Mucosa of descending colon (tissue), 3 donors: ENCODE results near the gene CDC42EP5. TPM values are rescaled to one million over a fixed set of nuclear protein-coding genes. Genes with fewer than 3 reads are reported as not detected.

Experiments
- ATAC-seq: fragments of 200-7000 bp; cut with Tn5 transposase; one replicate; pipeline ENCODE4 v1.9.1; 2020; ENCODE audit warnings: mild to moderate bottlenecking, moderate library complexity
- DNase-seq, 3 donors: peaks; one replicate each; pipeline ENCODE4 v3.0.0-alpha.2; 2020
- H3K36me3 ChIP-seq: fragments of 200-600 bp; one replicate; pipeline ENCODE4 v1.8.0; 2021; ENCODE audit warnings: low read depth, mild to moderate bottlenecking
- H3K4me1 ChIP-seq: fragments of 200-600 bp; one replicate; pipeline ENCODE4 v1.8.0; 2021; ENCODE audit warnings: low read depth, mild to moderate bottlenecking
- H3K4me3 ChIP-seq: fragments of 200-600 bp; one replicate; pipeline ENCODE4 v1.8.0; 2021; ENCODE audit warnings: mild to moderate bottlenecking
- H3K9me3 ChIP-seq: fragments of 200-600 bp; one replicate; pipeline ENCODE4 v1.8.0; 2021; ENCODE audit warnings: mild to moderate bottlenecking
- intact Hi-C, 2 donors: fragments of 100-400 bp; cut with DNase I in 1 of 2; cut with micrococcal nuclease in 1 of 2; formaldehyde crosslinking; loops; one replicate each; pipeline versions ENCODE4 v1.11.0 to v1.11.1; 2022; cut with DNase I, micrococcal nuclease
- total RNA-seq, 3 donors: library from RNA; stranded (reverse); fragmentation: NEBNext Ultra II Directional in 2 of 3; extraction: Animal tissue kit (Norgen Biotek cat#: 25700) in 2 of 3; gene quantifications; one replicate each; pipeline versions ENCODE4 v1.2.1 to v1.2.4, GENCODE V29; 2021 to 2023
- TF ChIP-seq, protein P1 (sequence below): fragments of 200-600 bp; IDR thresholded peaks from one replicate; pipeline ENCODE4 v1.8.0; 2022; ENCODE audit warnings: antibody characterized with exemption, mild to moderate bottlenecking
- donor health status: DM: no; HTN: no; CAD: no; lungs with moderate emphysema.
- donor health status: DM: no; HTN: no; CAD: no.
- donor health status: DM: no; HTN: yes; CAD: no.

Gene CDC42EP5
- total RNA-seq, 3 donors from 2014 or later, result 130 to 446 (median 319) TPM

GRCh38 chr19:54420383-54421168, 52.5 kb downstream of the CDC42EP5 start:
- Histone ChIP-seq H3K4me3 (no peak overlapping the region), H3K4me1 (no peaks in the 10 kb centered on the region), H3K36me3 (no peaks in the 10 kb centered on the region), H3K9me3 (no peaks in the 10 kb centered on the region)
- intact Hi-C loops, result no loop called here
- TF ChIP-seq, protein P1, sequence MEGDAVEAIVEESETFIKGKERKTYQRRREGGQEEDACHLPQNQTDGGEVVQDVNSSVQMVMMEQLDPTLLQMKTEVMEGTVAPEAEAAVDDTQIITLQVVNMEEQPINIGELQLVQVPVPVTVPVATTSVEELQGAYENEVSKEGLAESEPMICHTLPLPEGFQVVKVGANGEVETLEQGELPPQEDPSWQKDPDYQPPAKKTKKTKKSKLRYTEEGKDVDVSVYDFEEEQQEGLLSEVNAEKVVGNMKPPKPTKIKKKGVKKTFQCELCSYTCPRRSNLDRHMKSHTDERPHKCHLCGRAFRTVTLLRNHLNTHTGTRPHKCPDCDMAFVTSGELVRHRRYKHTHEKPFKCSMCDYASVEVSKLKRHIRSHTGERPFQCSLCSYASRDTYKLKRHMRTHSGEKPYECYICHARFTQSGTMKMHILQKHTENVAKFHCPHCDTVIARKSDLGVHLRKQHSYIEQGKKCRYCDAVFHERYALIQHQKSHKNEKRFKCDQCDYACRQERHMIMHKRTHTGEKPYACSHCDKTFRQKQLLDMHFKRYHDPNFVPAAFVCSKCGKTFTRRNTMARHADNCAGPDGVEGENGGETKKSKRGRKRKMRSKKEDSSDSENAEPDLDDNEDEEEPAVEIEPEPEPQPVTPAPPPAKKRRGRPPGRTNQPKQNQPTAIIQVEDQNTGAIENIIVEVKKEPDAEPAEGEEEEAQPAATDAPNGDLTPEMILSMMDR, result no peak
- ATAC-seq, result peak; percentile 12
- DNase-seq, result no peak

DNA sequence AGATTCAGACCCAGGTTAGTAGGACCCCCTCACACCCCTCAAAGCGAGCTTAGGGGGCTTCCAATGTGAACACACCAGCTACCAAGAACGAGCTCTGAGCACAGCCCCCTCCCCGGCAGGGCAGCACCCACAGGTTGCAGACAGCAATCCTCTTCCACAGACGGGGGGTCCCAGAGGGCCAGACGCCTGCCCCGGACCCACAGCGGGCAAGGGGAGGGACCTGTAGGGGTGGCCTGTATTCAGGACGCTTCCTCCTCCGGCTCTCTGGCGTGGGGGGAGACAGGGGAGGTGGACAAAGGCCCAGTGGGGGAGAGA, 53.1 kb downstream of the CDC42EP5 start:
- H3K9me3 ChIP-seq, result no peaks in the 10 kb centered on the region
- intact Hi-C loops, result no loop called here
- TF ChIP-seq, protein P1, result no peak
- DNase-seq (no peak), ATAC-seq (no peak)
- H3K4me3 ChIP-seq, result no peak overlapping the region
- no peaks in the 10 kb centered on the region for H3K36me3 ChIP-seq
- no peaks in the 10 kb centered on the region for H3K4me1 ChIP-seq

- intact Hi-C loops, result no loop called here
- H3K9me3 ChIP-seq, result no peaks in the 10 kb centered on the region
- ATAC-seq (no peak), DNase-seq (no peak)
- H3K36me3 ChIP-seq, result no peaks in the 10 kb centered on the region
- H3K4me3 ChIP-seq, result no peak overlapping the region
- no peaks in the 10 kb centered on the region for H3K4me1 ChIP-seq
- TF ChIP-seq, protein P1, result no peak
Measured at GRCh38 chr19:54418930-54419800, 53.9 kb downstream of the CDC42EP5 start.

DNA sequence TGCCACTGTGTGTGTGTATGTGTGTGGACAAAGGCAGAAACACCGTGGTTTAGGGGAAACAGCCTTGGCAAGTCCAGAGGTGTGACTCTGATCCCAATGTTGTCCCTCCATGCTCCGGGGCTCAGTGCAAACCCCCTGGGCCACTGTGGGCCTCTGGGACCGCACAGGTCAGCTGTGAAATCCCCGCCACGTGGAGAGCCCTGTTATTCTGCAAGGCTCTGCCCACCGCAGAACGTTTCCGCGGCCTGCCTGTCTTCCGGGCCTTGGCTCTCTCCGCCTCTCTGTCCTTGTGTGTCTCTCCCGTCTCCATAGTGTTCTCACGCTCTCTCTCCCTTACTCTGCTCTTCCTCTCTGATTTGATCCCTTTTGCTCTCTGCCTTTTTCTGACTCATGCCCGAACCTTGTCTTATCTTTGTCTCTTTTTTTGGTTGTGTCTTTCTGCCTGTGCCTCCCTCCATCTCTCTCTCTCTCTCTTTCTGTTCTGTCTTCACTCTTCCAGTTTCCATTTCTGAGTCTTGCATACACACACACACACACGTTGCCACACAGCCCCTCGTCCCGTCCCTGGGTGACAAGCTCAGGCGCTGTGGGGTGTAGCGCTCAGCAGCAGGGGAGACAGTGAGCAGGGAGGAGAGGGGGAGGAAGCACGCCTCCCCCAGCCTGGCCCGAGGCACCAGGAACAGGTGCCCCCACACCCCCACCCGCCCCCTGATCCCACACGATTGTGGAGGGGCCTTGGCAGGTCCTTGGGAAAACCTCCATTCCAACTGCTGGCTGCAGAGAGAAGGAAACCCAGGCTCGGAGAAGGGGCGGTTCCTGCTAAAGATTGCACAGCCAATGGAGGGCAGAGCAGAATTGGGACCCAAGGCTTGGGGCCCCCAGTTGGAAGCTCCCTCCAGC, 54.8 kb downstream of the CDC42EP5 start:
- intact Hi-C loops, result no loop called here
- peak; percentile 24 for ATAC-seq
- H3K9me3 ChIP-seq, result no peaks in the 10 kb centered on the region
- TF ChIP-seq, protein P1, result no peak
- H3K36me3 ChIP-seq, result no peaks in the 10 kb centered on the region
- DNase-seq, result no peak
- no peak overlapping the region for H3K4me3 ChIP-seq
- H3K4me1 ChIP-seq, result no peaks in the 10 kb centered on the region

- Histone ChIP-seq H3K4me3 (no peak overlapping the region), H3K4me1 (no peaks in the 10 kb centered on the region), H3K36me3 (no peaks in the 10 kb centered on the region), H3K9me3 (no peaks in the 10 kb centered on the region)
- TF ChIP-seq, protein P1, result no peak
- no peak for ATAC-seq
- intact Hi-C loops, result no loop called here
- DNase-seq, result no peak
Measured at GRCh38 chr19:54416695-54417491, 56.2 kb downstream of the CDC42EP5 start.
